NOMO-1 treated with dmso at 0.1 percent for 144 hours (cell line): Measurements from ENCODE around the gene OR2A7.
"Not testable (repeated sequence)": the region's sequence is repeated elsewhere in the genome, so short reads cannot be mapped to it uniquely, and the experiment has no call there.

Experiments
- DNase-seq: peaks from one replicate; lab custom pipeline; 2025; ENCODE audit not compliant: unreplicated experiment; lab: John Stamatoyannopoulos, UW

The OR2A7 gene

GRCh38 chr7:144264692-144265091 is at the start of gene OR2A7:
OR2A7 (minus strand) TSS chr7:144264792; CDS start chr7:144259628, 5,164 bp downstream.
- DNase-seq, result not testable (repeated sequence)

- not testable (repeated sequence) for DNase-seq
Measured at GRCh38 chr7:144311872-144312469, 47.4 kb upstream of the OR2A7 start, which contains the start of gene OR2A1. OR2A1 (plus strand) TSS chr7:144312419; CDS start chr7:144318125, 5,706 bp downstream.

- DNase-seq, result not testable (repeated sequence)
Measured at GRCh38 chr7:144311218-144311617, 46.6 kb upstream of the OR2A7 start.

GRCh38 chr7:144309702-144310101 is 45.1 kb upstream of the OR2A7 start:
- DNase-seq, result not testable (repeated sequence)

- DNase-seq, result not testable (repeated sequence)
Measured at GRCh38 chr7:144305156-144305555, 40.6 kb upstream of the OR2A7 start.

GRCh38 chr7:144303607-144304006 is 39.0 kb upstream of the OR2A7 start:
- DNase-seq, result not testable (repeated sequence)

GRCh38 chr7:144302578-144303303 is 38.1 kb upstream of the OR2A7 start:
- DNase-seq, result not testable (repeated sequence)

GRCh38 chr7:144293794-144294499 is 29.4 kb upstream of the OR2A7 start:
- DNase-seq, result not testable (repeated sequence)

- not testable (repeated sequence) for DNase-seq
Measured at GRCh38 chr7:144292384-144293161, 28.0 kb upstream of the OR2A7 start.

GRCh38 chr7:144291607-144292006 is 27.0 kb upstream of the OR2A7 start:
- DNase-seq, result not testable (repeated sequence)

GRCh38 chr7:144287171-144287784 is 22.7 kb upstream of the OR2A7 start:
- DNase-seq, result not testable (repeated sequence)

GRCh38 chr7:144283716-144284115 is 19.1 kb upstream of the OR2A7 start:
- DNase-seq, result not testable (repeated sequence)

GRCh38 chr7:144282490-144282889 is 17.9 kb upstream of the OR2A7 start:
- not testable (repeated sequence) for DNase-seq

GRCh38 chr7:144281981-144282380 is 17.4 kb upstream of the OR2A7 start:
- DNase-seq, result not testable (repeated sequence)

- DNase-seq, result not testable (repeated sequence)
Measured at GRCh38 chr7:144280010-144280409, 15.4 kb upstream of the OR2A7 start.

GRCh38 chr7:144275281-144275680 is 10.7 kb upstream of the OR2A7 start:
- not testable (repeated sequence) for DNase-seq

- DNase-seq, result not testable (repeated sequence)
Measured at GRCh38 chr7:144269188-144269587, 4.6 kb upstream of the OR2A7 start, which contains the start of gene CTAGE8. CTAGE8 (minus strand) TSS chr7:144269288; CDS start chr7:144269250, 38 bp downstream.

GRCh38 chr7:144262128-144262527 is 2.5 kb downstream of the OR2A7 start:
- not testable (repeated sequence) for DNase-seq

- not testable (repeated sequence) for DNase-seq
Measured at GRCh38 chr7:144259067-144259466, 5.5 kb downstream of the OR2A7 start.

GRCh38 chr7:144256112-144256511 is 8.5 kb downstream of the OR2A7 start:
- no peak for DNase-seq
